C1 segment of cervical spinal cord (tissue), 14 donors: ENCODE data around the gene GPR179.

ENCODE experiments used
- DNase-seq, 14 donors: peaks; one replicate each; lab custom pipeline; 2025; lab: John Stamatoyannopoulos, UW

Gene GPR179

GRCh38 chr17:38343608-38344419, at the start of gene GPR179:
TSS of gene GPR179 (minus strand) at chr17:38343956. CDS start at chr17:38343789, 167 bp downstream.
- DNase-seq, result peak in 2 of 14 donors; percentile 12 to 35

GRCh38 chr17:38379448-38379847, 35.7 kb upstream of the GPR179 start:
- DNase-seq, result no peak

- DNase-seq, result no peak
Measured at GRCh38 chr17:38369124-38369886, 25.5 kb upstream of the GPR179 start.

- DNase-seq, result no peak
Measured at GRCh38 chr17:38364741-38365140, 21.0 kb upstream of the GPR179 start.

- DNase-seq, result no peak
Measured at GRCh38 chr17:38363016-38363415, 19.3 kb upstream of the GPR179 start.

- DNase-seq, result no peak
Measured at GRCh38 chr17:38361694-38362465, 18.1 kb upstream of the GPR179 start.

- DNase-seq, result peak in 3 of 14 donors; percentile 17 to 95 (median 37)
Measured at GRCh38 chr17:38358586-38359513, 15.1 kb upstream of the GPR179 start.

- DNase-seq, result peak in 1 of 14 donors; percentile 86
Measured at GRCh38 chr17:38357486-38358123, 13.8 kb upstream of the GPR179 start.

- no peak for DNase-seq
Measured at GRCh38 chr17:38355251-38355650, 11.5 kb upstream of the GPR179 start.

GRCh38 chr17:38354466-38354865, 10.7 kb upstream of the GPR179 start:
- DNase-seq, result no peak

- no peak for DNase-seq
Measured at GRCh38 chr17:38353668-38354067, 9.9 kb upstream of the GPR179 start.

GRCh38 chr17:38353086-38353604, 9.4 kb upstream of the GPR179 start:
- DNase-seq, result no peak

- peak in 3 of 14 donors; percentile 22 to 50 (median 31) for DNase-seq
Measured at GRCh38 chr17:38352245-38353085, 8.7 kb upstream of the GPR179 start.

GRCh38 chr17:38351412-38352222, 7.9 kb upstream of the GPR179 start, which contains the start of gene SOCS7:
TSS of gene SOCS7 (plus strand) at chr17:38351844. CDS start at chr17:38352053, 209 bp downstream.
- peak in 13 of 14 donors; percentile 68 to 92 (median 78) for DNase-seq

- DNase-seq, result no peak
Measured at GRCh38 chr17:38350035-38350434, 6.3 kb upstream of the GPR179 start.

GRCh38 chr17:38349097-38349730, 5.5 kb upstream of the GPR179 start:
- DNase-seq, result peak in 12 of 14 donors; percentile 35 to 84 (median 69)

- no peak for DNase-seq
Measured at GRCh38 chr17:38345743-38346142, 2.0 kb upstream of the GPR179 start.

GRCh38 chr17:38344420-38344745, 627 bp upstream of the GPR179 start:
- no peak for DNase-seq
